Right atrium auricular region (tissue), 2 donors: ENCODE data around the gene GAL3ST1. TPM values are rescaled to one million over a fixed set of nuclear protein-coding genes. Genes with fewer than 3 reads are reported as not detected.
"Not testable (repeated sequence)": the region's sequence is repeated elsewhere in the genome, so short reads cannot be mapped to it uniquely, and the experiment has no call there.

Experiments used
- DNase-seq: peaks from one replicate; pipeline ENCODE4 v3.0.0-alpha.2; 2019; ENCODE audit warnings: low spot score
- H3K27ac ChIP-seq, 2 donors: fragments of 200-600 bp; sonication (generic); 1 replicate in 1 of 2; 2 replicates in 1 of 2; pipeline ENCODE4 v1.5.1; 2016 to 2019
- H3K27me3 ChIP-seq, 2 donors: fragments of 200-600 bp; sonication (generic); one replicate each; pipeline versions ENCODE4 v1.5.1 to v1.6.0; 2017 to 2019
- H3K36me3 ChIP-seq: fragments of 200-600 bp; sonication (generic); one replicate; pipeline ENCODE4 v1.5.1; 2016
- H3K4me1 ChIP-seq, 2 donors: fragments of 200-600 bp; sonication (generic); one replicate each; pipeline versions ENCODE4 v1.5.1 to v1.6.0; 2017 to 2019
- H3K4me3 ChIP-seq, 2 donors: fragments of 200-600 bp; sonication (generic); 1 replicate in 1 of 2; 2 replicates in 1 of 2; pipeline ENCODE4 v1.5.1; 2017 to 2019; ENCODE audit warnings: mild to moderate bottlenecking in 1 of 2, moderate library complexity in 1 of 2
- H3K9me3 ChIP-seq, 2 donors: fragments of 200-600 bp; sonication (generic); one replicate each; pipeline ENCODE4 v1.5.1; 2019
- CTCF ChIP-seq, 2 donors: fragments of 200-600 bp; sonication (generic); IDR thresholded peaks; one replicate each; pipeline ENCODE4 v1.5.1; 2019; ENCODE audit warnings: antibody characterized with exemption in 2 of 2
- total RNA-seq, 2 donors: library from RNA; depleted of rRNA; stranded (reverse); fragments of >200 nt; gene quantifications; one replicate each; pipeline ENCODE4 v1.1.0, GENCODE V29; 2016

The GAL3ST1 gene
- total RNA-seq, 2 donors from 2014 or later: 0.33 to 1.7 TPM

DNA sequence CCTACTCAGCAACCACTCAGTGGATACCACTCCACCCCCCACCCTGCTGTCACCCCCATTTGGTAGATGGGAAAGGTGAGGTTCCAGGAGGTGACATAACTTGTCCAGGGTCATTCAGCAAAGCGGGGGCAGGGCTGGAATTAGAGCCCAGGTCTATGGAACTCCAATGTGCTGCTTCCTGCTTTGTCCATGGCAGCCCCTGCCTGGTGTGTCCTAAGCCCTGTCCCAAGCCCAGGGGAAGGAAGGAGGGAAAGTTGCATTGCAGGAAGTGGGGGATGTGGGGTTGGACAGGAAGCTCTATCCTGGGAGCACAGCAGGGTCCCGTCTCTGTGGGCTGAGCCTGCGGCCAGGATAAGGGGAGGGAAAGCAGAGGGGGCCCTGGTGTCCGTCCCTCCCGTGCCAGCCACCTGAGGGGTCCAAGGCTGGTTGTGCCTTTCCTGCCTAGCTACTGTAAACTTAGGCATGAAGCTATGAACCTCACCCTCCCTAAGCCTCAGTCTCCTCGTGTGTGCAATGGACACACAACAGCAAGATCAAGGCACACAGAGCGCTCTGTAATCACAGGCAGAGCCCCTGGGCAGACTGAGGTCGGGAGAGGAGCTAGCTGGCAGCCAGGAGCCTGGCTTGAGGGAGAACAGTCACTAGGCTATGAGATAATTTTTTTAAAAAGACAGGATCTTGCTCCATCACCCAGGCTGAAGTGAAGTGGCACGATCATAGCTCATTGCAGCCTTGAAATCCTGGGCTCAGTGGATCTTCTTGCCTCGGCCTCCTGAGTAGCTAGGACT lies 12.9 kb downstream of the GAL3ST1 start:
- Histone ChIP-seq H3K4me3 (no peak overlapping the region), H3K4me1 (no peaks in the 10 kb centered on the region)

DNA sequence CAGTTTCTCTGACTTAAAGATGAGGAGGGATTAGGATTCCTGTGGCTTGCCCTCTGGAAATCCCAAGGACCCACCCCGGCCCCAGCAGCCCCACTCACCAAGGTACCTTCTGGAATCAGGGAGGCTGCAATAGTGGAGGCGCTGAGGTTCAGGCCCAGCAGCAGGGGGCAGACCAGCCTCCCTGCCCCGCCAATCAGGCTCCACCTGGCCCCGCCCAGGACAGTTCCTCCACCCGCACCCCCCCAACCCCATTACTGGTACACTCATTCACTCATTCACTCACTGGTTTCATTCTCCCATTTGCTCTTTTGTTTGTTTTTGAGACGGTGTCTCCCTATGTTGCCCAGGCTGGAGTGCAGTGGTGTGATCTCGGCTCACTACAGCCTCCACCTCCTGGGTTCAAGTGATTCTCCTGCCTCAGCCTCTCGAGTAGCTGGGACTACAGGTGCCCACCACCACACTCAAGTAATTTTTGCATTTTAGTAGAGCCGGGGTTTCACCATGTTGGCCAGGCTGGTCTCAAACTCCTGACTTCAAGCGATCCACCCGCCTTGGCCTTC lies 13.7 kb downstream of the GAL3ST1 start:
- H3K27me3 ChIP-seq, H3K36me3 ChIP-seq, H3K4me3 ChIP-seq, DNase-seq, H3K4me1 ChIP-seq, H3K9me3 ChIP-seq, H3K27ac ChIP-seq: not testable (repeated sequence)

More for the DNA sequence above, 12.9 kb downstream of the GAL3ST1 start:
- H3K27ac ChIP-seq: no peak overlapping the region
- H3K27me3 ChIP-seq: no peaks in the 10 kb centered on the region
- no peaks in the 10 kb centered on the region for H3K9me3 ChIP-seq
- no peak for TF ChIP-seq CTCF (IDR thresholded peaks at IDR 0.05)
- no peak for DNase-seq
- no peaks in the 10 kb centered on the region for H3K36me3 ChIP-seq

- Histone ChIP-seq H3K27ac (no peak overlapping the region), H3K9me3 (no peaks in the 10 kb centered on the region), H3K4me1 (no peaks in the 10 kb centered on the region), H3K36me3 (no peaks in the 10 kb centered on the region), H3K4me3 (no peak overlapping the region), H3K27me3 (no peaks in the 10 kb centered on the region)
- DNase-seq: no peak
- no peak for TF ChIP-seq CTCF (IDR thresholded peaks at IDR 0.05)
Measured at GRCh38 chr22:30559889-30560288, 14.6 kb downstream of the GAL3ST1 start.

- no peak for TF ChIP-seq CTCF (IDR thresholded peaks at IDR 0.05)
- no peak for DNase-seq
- Histone ChIP-seq H3K9me3 (no peaks in the 10 kb centered on the region), H3K27ac (no peak overlapping the region), H3K4me3 (no peak overlapping the region), H3K27me3 (no peaks in the 10 kb centered on the region), H3K36me3 (no peaks in the 10 kb centered on the region), H3K4me1 (no peaks in the 10 kb centered on the region)
Measured at GRCh38 chr22:30557243-30557642, 17.2 kb downstream of the GAL3ST1 start.

GRCh38 chr22:30556388-30556787 lies 18.1 kb downstream of the GAL3ST1 start:
- Histone ChIP-seq H3K27ac (no peak overlapping the region), H3K36me3 (no peaks in the 10 kb centered on the region), H3K9me3 (no peaks in the 10 kb centered on the region), H3K4me3 (no peak overlapping the region), H3K27me3 (no peaks in the 10 kb centered on the region), H3K4me1 (no peaks in the 10 kb centered on the region)
- TF ChIP-seq CTCF (IDR thresholded peaks at IDR 0.05): no peak
- DNase-seq: no peak

DNA sequence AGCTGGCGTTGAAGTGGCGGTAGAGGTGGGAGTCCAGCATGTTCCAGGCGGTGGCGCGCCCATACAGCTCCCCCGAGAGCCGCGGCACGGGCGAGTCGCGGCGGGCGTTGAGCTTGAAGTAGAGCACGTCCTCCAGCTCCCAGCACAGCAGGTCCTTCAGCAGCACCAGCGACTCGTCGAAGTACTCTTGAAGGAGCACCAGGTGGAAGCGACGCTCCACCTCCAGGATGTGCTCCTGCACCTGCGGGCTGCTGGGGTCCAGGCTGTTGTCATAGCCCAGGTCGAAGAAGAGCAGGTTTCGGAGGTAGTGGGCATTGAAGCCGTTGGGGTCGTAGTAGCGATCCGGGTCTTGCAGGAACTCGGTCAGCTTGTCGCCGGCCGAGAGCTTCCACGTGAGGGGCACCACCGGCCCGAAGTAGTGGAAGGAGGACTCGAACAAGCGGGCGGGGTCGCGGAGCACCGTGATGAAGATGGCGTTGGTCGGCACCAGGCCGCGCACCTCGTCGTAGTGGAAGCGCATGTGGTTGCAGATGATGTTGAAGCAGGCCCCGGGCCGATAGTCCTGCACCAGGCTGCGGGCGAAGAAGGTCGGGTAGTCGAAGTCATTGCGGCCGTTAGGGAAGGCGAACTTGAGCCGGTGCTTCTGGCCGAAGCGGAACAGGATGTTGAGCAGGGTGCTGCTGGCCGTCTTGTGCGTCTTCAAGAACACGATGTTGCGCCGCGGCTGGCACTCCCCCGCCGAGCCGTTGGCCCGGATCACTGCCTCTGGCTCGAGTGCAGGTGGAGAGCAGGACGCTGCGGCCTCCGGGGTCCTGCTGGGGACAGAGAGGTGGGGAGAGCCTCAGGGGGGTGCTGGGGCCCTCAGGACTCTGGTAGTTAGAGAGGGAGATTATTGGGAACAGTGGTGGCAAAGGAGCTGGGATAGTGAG lies 18.9 kb downstream of the GAL3ST1 start:
- no peak for DNase-seq
- Histone ChIP-seq H3K4me3 (no peak overlapping the region), H3K4me1 (no peaks in the 10 kb centered on the region), H3K36me3 (no peaks in the 10 kb centered on the region), H3K27me3 (no peaks in the 10 kb centered on the region), H3K9me3 (no peaks in the 10 kb centered on the region), H3K27ac (no peak overlapping the region)
- TF ChIP-seq CTCF (IDR thresholded peaks at IDR 0.05): no peak
